Cerebellar cortex (tissue), 1 donor: ENCODE results near the gene DMRT2.
A peak's percentile ranks its signal among the peaks of the same experiment; 100 is the strongest.

Experiments used
- DNase-seq: peaks from one replicate; pipeline ENCODE4 v3.0.0-alpha.2; 2015; ENCODE audit warnings: low spot score

The DMRT2 gene

GRCh38 chr9:1050125-1050895, at the start of gene DMRT2:
DMRT2 (plus strand) TSS chr9:1050357; CDS start chr9:1051614, 1,257 bp downstream.
- DNase-seq = peak; percentile 16

DNA sequence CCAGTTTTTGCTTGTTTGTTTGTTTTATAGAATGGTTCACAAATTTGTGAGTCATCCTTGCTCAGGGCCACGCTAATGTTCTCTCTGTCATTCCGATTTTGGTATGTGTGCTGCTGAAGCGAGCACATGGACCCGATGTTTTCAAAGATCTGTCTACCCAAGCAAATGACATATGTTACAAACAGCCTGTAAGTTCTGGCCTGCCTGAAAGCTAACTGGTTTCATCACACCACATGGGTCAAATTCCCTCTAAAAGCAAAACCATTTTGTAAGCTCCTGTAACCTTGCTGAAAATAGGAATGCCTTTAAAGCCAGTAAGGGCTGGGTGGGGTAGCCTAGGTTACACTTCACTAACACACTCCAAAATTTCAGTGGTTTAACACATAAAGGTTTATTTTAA, 48.3 kb upstream of the DMRT2 start:
- DNase-seq = no peak

GRCh38 chr9:1002678-1003077, 47.5 kb upstream of the DMRT2 start:
- no peak for DNase-seq

GRCh38 chr9:1005043-1005667, 45.0 kb upstream of the DMRT2 start:
- peak; percentile 13 for DNase-seq

- DNase-seq = no peak
Observed at GRCh38 chr9:1007312-1007711, 42.8 kb upstream of the DMRT2 start.

- no peak for DNase-seq
Observed at GRCh38 chr9:1008216-1008615, 41.9 kb upstream of the DMRT2 start.

- DNase-seq = peak; percentile 66
Observed at GRCh38 chr9:1009101-1009707, 41.0 kb upstream of the DMRT2 start.

DNA sequence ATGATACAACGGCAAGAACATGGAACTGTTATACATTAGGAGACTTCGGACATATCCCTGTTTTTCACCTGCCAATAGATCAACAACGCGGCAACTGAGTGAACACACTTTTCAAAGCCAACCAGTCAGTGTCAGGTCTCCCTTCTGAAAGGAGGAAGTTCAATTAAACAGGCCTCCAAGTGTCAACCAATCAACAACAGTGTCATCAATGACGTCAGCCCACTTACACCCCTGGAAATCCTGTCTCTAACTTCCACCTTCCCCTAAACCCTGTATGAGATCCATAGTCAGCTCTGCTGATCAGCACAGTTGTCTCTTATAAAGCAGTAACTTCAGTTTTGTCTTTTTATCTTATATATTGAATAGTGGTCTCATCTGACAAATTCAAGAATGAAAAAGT, 37.1 kb upstream of the DMRT2 start:
- DNase-seq = no peak

DNA sequence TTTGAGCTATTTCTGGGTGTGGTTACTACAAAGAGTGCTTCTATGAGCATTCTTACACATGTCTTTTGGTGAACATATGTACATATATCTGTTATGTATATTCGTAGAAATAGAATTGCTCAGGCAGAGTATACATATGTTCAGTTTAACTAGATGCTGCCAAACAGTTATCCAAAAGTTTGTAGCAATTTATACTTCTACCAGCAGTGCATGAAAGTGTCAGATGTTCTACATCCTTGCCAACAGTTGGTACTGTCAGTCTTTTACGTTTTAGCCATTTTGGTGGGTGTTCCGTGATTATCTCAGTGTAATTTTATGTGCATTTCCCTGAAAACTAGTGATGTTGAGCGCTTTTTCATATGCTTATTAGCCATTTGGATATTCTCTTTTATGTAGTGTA, 35.9 kb upstream of the DMRT2 start:
- DNase-seq = no peak

GRCh38 chr9:1014640-1015039, 35.5 kb upstream of the DMRT2 start:
- no peak for DNase-seq

DNA sequence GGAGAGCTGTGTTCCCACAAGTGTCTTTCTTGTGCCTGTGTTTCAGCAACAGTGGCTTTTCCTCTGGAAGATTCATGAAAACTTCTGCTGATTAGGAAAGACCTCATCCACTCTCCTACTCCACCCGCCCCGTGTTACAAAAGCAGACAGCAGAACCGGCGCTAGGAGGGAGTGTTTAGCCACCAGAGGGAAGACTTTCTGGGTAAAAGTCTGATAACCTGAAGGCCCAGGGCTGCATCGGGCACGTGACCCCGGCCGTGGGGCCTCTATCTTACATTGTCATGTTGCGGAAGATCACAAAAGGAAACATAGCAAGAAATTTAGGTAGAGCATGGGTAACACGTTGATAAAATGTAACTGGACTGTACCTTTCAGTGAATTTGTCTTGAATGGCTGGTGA, 32.0 kb upstream of the DMRT2 start:
- no peak for DNase-seq

DNA sequence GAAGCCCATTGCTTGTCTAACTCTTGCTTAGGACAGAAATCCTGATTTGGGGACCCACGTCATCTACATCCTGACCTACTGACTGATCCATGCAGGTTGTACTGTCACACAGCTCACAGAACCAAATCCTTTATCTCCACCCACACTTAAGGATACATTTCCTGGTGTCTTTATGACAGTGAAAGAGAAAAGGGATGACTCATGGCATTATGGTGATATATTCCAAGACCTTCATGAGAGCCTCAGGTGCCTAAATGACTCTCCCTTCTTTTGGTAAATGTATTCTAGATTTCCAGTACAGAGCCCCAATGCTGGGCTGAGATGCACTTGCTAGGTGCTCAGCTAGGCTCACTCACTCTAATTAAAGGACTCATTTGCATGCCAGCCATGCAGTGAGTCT, 26.0 kb upstream of the DMRT2 start:
- DNase-seq = no peak

- no peak for DNase-seq
Observed at GRCh38 chr9:1025131-1025530, 25.0 kb upstream of the DMRT2 start.

DNA sequence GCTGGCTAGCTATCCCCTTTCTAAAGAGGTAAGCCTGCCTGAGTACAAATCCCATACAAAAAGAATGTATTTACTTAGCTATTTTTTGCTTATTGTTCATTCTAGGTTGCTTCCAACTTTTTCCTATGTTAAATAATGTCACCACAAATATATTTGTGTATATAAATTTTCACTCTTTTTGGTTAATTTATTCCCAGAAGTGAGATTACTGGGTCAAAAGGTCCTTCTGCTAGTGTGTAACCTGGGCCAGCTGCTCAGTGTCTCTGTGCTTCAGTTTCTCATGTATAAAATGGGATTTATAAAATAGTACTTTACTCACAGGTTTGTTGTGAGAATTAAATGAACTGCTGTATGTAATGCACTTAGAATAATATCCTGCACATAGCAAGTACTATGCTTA, 23.9 kb upstream of the DMRT2 start:
- DNase-seq = no peak

DNA sequence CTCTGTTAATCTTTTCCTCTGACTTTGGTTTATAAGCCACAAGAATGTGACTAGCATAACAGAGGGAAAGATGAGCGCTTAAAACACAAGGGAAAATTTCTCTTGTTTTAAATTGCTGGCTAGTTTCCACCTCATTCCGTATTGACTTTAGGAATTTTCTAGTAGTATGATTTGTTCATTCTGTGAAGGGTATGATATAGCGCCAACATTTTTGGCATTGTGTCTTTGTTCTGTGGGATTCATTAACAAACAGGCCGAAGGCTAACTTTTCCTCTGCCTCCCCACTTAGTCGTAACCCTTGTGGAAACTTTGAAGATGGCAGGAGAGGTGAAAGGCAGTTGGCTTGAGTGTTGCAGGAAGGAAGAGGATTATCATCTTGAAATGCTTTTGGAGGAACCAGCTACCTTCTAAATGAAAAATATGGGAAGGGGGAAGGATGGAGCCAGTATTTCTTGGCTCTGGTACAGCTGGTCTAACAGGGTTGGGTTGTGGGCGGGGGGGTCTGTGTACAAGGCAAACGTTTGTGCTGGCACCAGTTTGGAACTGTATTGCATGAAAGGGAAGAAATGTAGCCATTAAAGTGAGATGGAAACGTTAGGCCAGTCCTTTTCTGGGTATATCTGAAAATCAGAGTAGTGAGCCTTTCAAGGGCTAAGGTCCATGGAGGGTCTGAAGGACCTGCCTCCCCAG, 21.5 kb upstream of the DMRT2 start:
- DNase-seq = no peak

DNA sequence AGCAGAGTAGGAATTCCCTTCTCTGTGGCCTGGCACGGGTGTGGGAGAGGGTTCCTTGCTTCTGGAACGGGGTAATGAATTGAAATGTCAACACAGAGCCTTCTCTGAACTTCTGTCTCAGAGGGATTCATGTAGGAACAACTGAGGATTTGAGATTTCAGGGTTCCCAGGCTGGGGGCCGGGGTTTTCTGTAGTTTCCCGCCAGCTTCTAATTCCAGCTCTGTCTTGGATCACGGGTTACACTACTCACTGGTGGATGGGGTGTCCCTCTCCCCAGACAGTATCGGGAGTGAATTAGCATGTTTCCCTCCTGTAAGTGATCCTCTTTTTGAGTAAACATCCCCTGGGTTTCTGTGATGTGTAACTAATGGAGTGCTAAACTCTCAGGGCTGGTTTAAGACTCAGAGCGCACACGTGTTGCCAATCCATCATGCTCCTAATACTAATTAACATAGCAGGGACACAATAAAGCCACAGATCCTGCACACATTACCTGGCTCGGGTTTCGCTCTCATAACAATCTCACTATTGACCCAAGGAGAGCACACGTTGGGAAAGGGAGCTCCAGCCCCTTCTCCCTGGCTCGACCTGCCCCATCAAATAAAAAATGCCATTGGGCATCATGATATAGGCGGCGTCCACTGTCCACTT, 18.1 kb upstream of the DMRT2 start:
- DNase-seq = no peak

DNA sequence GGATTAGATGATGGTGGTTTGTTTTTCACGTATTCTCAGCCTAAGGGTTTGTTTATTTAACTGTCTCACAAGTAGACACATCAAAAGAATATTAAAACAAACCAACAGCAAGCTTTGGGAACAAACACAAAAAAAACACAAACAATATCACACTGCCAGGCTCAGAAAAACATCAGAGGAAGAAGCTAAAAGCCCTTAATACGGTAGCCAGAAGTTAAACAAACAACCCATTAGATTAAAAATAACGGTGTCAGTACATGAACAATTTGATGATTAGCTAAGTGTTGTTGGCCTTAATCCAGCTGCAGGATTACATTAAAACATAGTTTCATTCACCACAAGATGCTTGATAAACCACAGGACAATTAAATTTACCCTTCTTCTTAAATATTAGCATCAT, 15.9 kb upstream of the DMRT2 start:
- no peak for DNase-seq

- DNase-seq = no peak
Observed at GRCh38 chr9:1039589-1039988, 10.6 kb upstream of the DMRT2 start.

DNA sequence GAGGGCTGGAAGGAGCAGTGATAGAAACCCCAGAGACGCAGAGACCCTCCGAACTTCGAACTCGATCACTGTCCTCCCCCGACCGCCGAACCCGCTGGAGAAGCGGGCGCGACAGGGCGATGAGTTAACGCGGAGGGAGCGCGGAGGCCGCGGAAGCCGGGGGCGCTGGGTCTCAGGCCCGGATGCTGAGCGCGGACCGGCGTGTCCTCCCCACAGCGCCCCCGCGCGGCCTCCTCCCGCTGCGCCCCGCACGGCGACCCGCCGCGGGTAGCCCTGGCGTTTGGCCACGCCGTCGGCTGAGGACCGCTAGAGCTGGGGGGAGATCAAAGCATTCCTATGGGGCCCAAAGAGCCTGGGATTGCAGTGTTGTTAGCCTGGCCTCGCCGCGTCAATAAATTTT, 7.7 kb upstream of the DMRT2 start:
- no peak for DNase-seq

DNA sequence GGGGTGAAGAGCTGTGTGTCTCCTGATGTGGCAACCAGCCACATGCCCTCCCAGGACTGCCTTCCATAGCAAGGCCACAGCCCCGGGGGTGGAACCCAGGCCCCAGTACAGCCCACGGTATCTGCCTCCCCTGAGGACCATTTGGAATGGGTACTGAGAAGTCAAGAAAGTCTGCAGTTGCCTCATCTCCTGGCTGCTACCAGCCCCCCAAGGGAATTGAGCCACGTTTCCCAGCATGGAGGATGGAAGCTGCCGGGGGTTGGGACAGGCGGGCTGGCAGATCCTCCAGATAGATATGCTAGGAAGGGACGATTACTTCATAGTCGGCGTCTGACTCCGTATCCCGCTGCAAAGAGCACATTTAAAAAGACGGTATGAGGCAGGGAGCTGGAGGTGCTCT, 5.5 kb upstream of the DMRT2 start:
- no peak for DNase-seq

DNA sequence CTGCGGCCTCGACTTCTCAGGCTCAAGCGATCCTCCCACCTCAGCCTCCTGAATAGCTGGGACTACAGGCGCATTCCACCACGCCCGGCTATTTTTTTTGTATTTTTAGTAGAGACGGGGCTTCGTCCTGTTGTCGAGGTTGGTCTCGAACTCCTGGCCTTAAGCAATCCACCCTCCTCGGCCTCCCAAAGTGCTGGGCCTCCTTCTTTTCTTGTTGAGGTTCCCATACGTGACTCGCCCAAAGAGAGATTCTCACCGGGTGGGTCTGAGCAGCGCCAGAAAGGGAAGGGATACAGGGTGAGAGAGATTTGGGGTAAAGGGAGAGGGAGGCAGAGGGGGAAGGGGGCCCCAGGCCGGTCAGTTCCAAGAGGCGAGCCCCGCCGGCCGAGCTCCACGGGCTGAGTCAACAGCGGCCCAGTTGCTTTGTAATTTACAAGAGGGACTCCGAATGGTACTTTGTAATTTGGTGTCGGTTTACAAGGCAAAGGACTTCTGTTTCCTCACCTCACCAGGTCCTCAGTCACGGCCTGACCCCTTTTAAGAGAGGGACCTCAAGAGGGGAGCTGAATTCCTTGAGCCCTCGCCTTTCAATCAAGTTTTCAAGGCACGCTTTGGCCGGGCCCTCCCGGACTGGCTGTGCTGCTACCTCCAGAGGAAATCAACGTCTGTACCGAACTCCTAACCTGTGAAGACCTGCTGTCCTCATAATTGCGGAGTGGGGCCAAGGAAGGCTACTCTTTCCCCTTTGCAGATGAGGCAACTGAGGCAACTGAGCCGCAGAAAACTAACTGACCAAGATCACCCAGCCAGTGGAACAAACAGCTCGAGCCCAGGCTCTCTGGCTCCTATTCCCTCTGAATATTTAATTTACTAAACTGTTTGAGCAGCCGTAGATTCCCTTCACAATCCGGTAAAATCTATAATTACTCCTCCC, 3.3 kb upstream of the DMRT2 start:
- DNase-seq = no peak
